Measurements from ENCODE around the gene B3GALT5. TPM values are rescaled to one million over a fixed set of nuclear protein-coding genes. Genes with fewer than 3 reads are reported as not detected.
A peak's percentile ranks its signal among the peaks of the same experiment; 100 is the strongest.

Gene B3GALT5
- total and polyA plus RNA-seq, 2 experiments from 2014 or later, result 3.1 to 7.0 TPM

GRCh38 chr21:39712273-39712672 is 99.5 kb downstream of the B3GALT5 start:
- Histone ChIP-seq H3K4me2 (no peak overlapping the region), H4K20me1 (ENCODE audit: insufficient read depth, poor library complexity, severe bottlenecking) (no peaks in the 10 kb centered on the region), H3K9me3 (ENCODE audit: low read depth) (no peaks in the 10 kb centered on the region), H3K27ac (no peak overlapping the region), H3K27me3 (no peaks in the 10 kb centered on the region), H3K4me1 (ENCODE audit: insufficient read depth) (no peaks in the 10 kb centered on the region), H3K9me2 (replicated peaks; ENCODE audit: insufficient read depth) (no peaks in the 10 kb centered on the region), H3K36me3 (replicated peaks; ENCODE audit: insufficient read depth, low read depth) (no peaks in the 10 kb centered on the region), H3K79me2 (no peaks in the 10 kb centered on the region), H2AFZ (no peak overlapping the region), H3K4me3 (no peak overlapping the region)
- TF ChIP-seq CTCF (IDR thresholded peaks at IDR 0.05; ENCODE audit: poor library complexity) (no peak), EZH2 (IDR thresholded peaks at IDR 0.05; ENCODE audit: borderline replicate concordance) (no peak), EZH2phosphoT487 (IDR thresholded peaks at IDR 0.05; ENCODE audit: low read depth, severe bottlenecking, unreplicated experiment) (no peak)
- no peak for DNase-seq (ENCODE audit: low spot score)
- 93% methylated on average over 7 of the region's 7 CpGs for WGBS (ENCODE audit: low lambda C conversion rate, missing lambda C conversion rate)

DNA sequence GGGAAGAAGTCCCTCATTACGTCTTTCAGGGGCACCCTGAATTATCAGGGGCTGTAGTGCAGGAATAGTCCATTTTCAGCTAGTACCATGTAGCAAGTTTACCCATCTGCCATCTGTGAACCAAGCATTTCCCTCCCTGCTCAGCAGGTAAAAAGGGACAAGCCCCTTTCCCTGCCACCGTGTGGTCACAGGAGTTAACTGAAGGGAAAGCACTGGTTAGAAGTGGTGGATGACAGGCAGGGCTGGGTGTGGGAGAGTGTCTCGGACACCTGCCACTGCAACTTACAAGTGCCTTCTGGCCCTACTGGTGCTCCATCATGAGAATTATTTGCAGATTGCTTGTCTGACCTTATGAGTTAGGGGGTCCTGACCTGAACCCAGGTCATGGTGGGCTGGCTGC is 100.2 kb downstream of the B3GALT5 start:
- Histone ChIP-seq H4K20me1 (ENCODE audit: insufficient read depth, poor library complexity, severe bottlenecking) (no peaks in the 10 kb centered on the region), H2AFZ (no peak overlapping the region), H3K4me2 (no peak overlapping the region), H3K79me2 (no peaks in the 10 kb centered on the region), H3K27ac (no peak overlapping the region), H3K9me2 (replicated peaks; ENCODE audit: insufficient read depth) (no peaks in the 10 kb centered on the region), H3K4me1 (ENCODE audit: insufficient read depth) (no peaks in the 10 kb centered on the region), H3K4me3 (no peak overlapping the region), H3K9me3 (ENCODE audit: low read depth) (no peaks in the 10 kb centered on the region), H3K36me3 (replicated peaks; ENCODE audit: insufficient read depth, low read depth) (no peaks in the 10 kb centered on the region), H3K27me3 (no peaks in the 10 kb centered on the region)
- peak; percentile 17 for TF ChIP-seq CTCF (IDR thresholded peaks at IDR 0.05; ENCODE audit: poor library complexity)
- no peak for TF ChIP-seq EZH2phosphoT487 (IDR thresholded peaks at IDR 0.05; ENCODE audit: low read depth, severe bottlenecking, unreplicated experiment)
- TF ChIP-seq EZH2 (IDR thresholded peaks at IDR 0.05; ENCODE audit: borderline replicate concordance), result no peak
- no peak for DNase-seq (ENCODE audit: low spot score)
- 60% methylated on average over 3 of the region's 3 CpGs for WGBS (ENCODE audit: low lambda C conversion rate, missing lambda C conversion rate)

DNA sequence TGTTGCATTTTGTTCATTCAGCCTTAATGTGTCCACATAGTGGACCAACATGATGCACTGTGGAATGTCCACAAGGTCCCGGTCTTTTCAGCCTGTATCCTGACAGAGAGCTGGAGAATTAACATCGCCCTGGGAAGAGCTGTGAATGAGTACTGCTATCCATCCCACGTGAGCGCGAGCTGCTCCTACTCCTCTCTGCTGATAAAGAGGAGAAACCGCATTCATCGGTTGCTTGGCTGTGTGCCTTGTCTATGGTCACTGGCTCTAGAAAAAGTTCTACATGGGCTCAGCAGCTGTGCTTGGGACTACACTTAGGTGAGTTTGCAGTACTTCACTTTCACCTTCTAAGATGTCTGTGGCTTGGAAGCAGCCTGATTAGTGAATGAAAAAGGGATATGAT is 101.2 kb downstream of the B3GALT5 start:
- H3K36me3 ChIP-seq (replicated peaks; ENCODE audit: insufficient read depth, low read depth), result no peaks in the 10 kb centered on the region
- WGBS (ENCODE audit: low lambda C conversion rate, missing lambda C conversion rate), result 94% methylated on average over 7 of the region's 7 CpGs
- H4K20me1 ChIP-seq (ENCODE audit: insufficient read depth, poor library complexity, severe bottlenecking), result no peaks in the 10 kb centered on the region
- no peaks in the 10 kb centered on the region for H3K9me3 ChIP-seq (ENCODE audit: low read depth)
- no peak overlapping the region for H3K27ac ChIP-seq
- no peak overlapping the region for H3K4me2 ChIP-seq
- no peak overlapping the region for H2AFZ ChIP-seq
- H3K79me2 ChIP-seq, result no peaks in the 10 kb centered on the region
- H3K27me3 ChIP-seq, result no peaks in the 10 kb centered on the region
- TF ChIP-seq EZH2phosphoT487 (IDR thresholded peaks at IDR 0.05; ENCODE audit: low read depth, severe bottlenecking, unreplicated experiment) (no peak), EZH2 (IDR thresholded peaks at IDR 0.05; ENCODE audit: borderline replicate concordance) (no peak), CTCF (IDR thresholded peaks at IDR 0.05; ENCODE audit: poor library complexity) (no peak)
- no peak overlapping the region for H3K4me3 ChIP-seq
- H3K9me2 ChIP-seq (replicated peaks; ENCODE audit: insufficient read depth), result no peaks in the 10 kb centered on the region
- no peak for DNase-seq (ENCODE audit: low spot score)
- H3K4me1 ChIP-seq (ENCODE audit: insufficient read depth), result no peaks in the 10 kb centered on the region

- Histone ChIP-seq H3K4me3 (no peak overlapping the region), H3K27ac (no peak overlapping the region), H3K4me2 (no peak overlapping the region), H2AFZ (no peak overlapping the region), H3K79me2 (no peaks in the 10 kb centered on the region), H4K20me1 (ENCODE audit: insufficient read depth, poor library complexity, severe bottlenecking) (no peaks in the 10 kb centered on the region), H3K9me2 (replicated peaks; ENCODE audit: insufficient read depth) (no peaks in the 10 kb centered on the region), H3K27me3 (no peaks in the 10 kb centered on the region), H3K9me3 (ENCODE audit: low read depth) (no peaks in the 10 kb centered on the region), H3K36me3 (replicated peaks; ENCODE audit: insufficient read depth, low read depth) (no peaks in the 10 kb centered on the region), H3K4me1 (ENCODE audit: insufficient read depth) (no peaks in the 10 kb centered on the region)
- no peak for DNase-seq (ENCODE audit: low spot score)
- WGBS (ENCODE audit: low lambda C conversion rate, missing lambda C conversion rate), result 74% methylated on average over 1 of the region's 1 CpG
- TF ChIP-seq EZH2 (IDR thresholded peaks at IDR 0.05; ENCODE audit: borderline replicate concordance), result no peak
- no peak for TF ChIP-seq EZH2phosphoT487 (IDR thresholded peaks at IDR 0.05; ENCODE audit: low read depth, severe bottlenecking, unreplicated experiment)
- no peak for TF ChIP-seq CTCF (IDR thresholded peaks at IDR 0.05; ENCODE audit: poor library complexity)
These were observed 101.6 kb downstream of the B3GALT5 start for GRCh38 chr21:39714331-39714730.
